ENCODE measurements around the gene IFT43.

IFT43 gene

DNA sequence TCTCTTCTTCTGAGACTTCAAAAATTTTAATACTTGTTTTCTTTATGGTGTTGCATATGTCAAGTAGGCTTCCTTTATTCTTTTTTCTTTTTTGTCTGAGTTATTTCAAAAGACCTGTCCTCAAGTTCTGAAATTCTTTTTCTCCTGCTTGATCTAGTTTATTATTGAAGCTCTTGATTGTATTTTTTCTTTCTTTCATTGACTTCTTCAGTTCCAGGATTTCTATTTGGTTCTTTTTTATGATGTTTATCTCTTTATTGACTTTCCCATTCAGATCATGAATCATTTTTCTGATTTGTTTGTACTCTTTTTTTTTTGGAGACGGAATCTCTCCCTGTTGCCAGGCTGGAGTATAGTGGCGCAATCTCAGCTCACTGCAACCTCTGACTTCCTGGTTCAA is 34.1 kb downstream of the IFT43 start:
- Histone ChIP-seq H2AK5ac (ENCODE audit: low read length) (no peak overlapping the region), H3K4me1 (ENCODE audit: control insufficient read depth in 1 of 2, insufficient read depth in 2 of 2, low read length in 2 of 2) (no peaks in the 10 kb centered on the region), H2BK12ac (ENCODE audit: low read length) (no peak overlapping the region), H3K79me2 (ENCODE audit: control insufficient read depth, insufficient read depth, low read length, poor library complexity) (no peaks in the 10 kb centered on the region), H2BK120ac (ENCODE audit: insufficient read depth, low read length, poor library complexity) (no peak overlapping the region), H3K4me3 (ENCODE audit: low read depth, low read length) (no peak overlapping the region), H2AFZ (ENCODE audit: insufficient read depth, low read length, poor library complexity) (no peak overlapping the region), H3K36me3 (ENCODE audit: control insufficient read depth in 1 of 2, insufficient read depth in 2 of 2, low read length in 2 of 2) (peaks cover 3 to 15% of the 10 kb centered on the region in 2 experiments), H3K4ac (ENCODE audit: low read depth, low read length) (no peak overlapping the region), H3K14ac (ENCODE audit: low read length) (no peak overlapping the region), H3K9me3 (ENCODE audit: insufficient read depth, low read depth, low read length) (peaks cover 5% of the 10 kb centered on the region), H3K4me2 (ENCODE audit: low read length) (no peak overlapping the region), H4K12ac (ENCODE audit: low read depth, low read length) (no peak overlapping the region), H3K18ac (ENCODE audit: low read length) (no peak overlapping the region), H3K9ac (ENCODE audit: low read length) (no peak overlapping the region), H2BK5ac (ENCODE audit: low read depth, low read length, poor library complexity) (no peak overlapping the region), H4K91ac (ENCODE audit: low read depth, low read length) (no peak overlapping the region), H3K27ac (ENCODE audit: low read depth, low read length) (no peak overlapping the region), H3K27me3 (ENCODE audit: insufficient read depth, low read length) (no peaks in the 10 kb centered on the region), H3K79me1 (ENCODE audit: low read length) (no peaks in the 10 kb centered on the region), H4K8ac (ENCODE audit: low read depth, low read length) (no peak overlapping the region), H3K23ac (ENCODE audit: low read length) (no peak overlapping the region)
- no peak for DNase-seq
- no CpG with 5 or more reads among the region's 2 CpGs for WGBS (ENCODE audit: extremely low coverage, insufficient coverage, insufficient read length)

GRCh38 chr14:76022991-76023390 is 37.4 kb downstream of the IFT43 start:
- Histone ChIP-seq H2BK120ac (ENCODE audit: insufficient read depth, low read length, poor library complexity) (no peak overlapping the region), H2AFZ (ENCODE audit: insufficient read depth, low read length, poor library complexity) (no peak overlapping the region), H3K79me2 (ENCODE audit: control insufficient read depth, insufficient read depth, low read length, poor library complexity) (no peaks in the 10 kb centered on the region), H3K9me3 (ENCODE audit: insufficient read depth, low read depth, low read length) (peaks cover 5% of the 10 kb centered on the region), H3K9ac (ENCODE audit: low read length) (no peak overlapping the region), H3K4me3 (ENCODE audit: low read depth, low read length) (no peak overlapping the region), H2AK5ac (ENCODE audit: low read length) (no peak overlapping the region), H3K23ac (ENCODE audit: low read length) (no peak overlapping the region), H3K18ac (ENCODE audit: low read length) (no peak overlapping the region), H3K4me2 (ENCODE audit: low read length) (no peak overlapping the region), H3K79me1 (ENCODE audit: low read length) (no peaks in the 10 kb centered on the region), H3K27ac (ENCODE audit: low read depth, low read length) (no peak overlapping the region), H4K12ac (ENCODE audit: low read depth, low read length) (no peak overlapping the region), H3K27me3 (ENCODE audit: insufficient read depth, low read length) (no peaks in the 10 kb centered on the region), H2BK5ac (ENCODE audit: low read depth, low read length, poor library complexity) (no peak overlapping the region), H3K4ac (ENCODE audit: low read depth, low read length) (no peak overlapping the region), H2BK12ac (ENCODE audit: low read length) (no peak overlapping the region), H3K4me1 (ENCODE audit: control insufficient read depth in 1 of 2, insufficient read depth in 2 of 2, low read length in 2 of 2) (no peaks in the 10 kb centered on the region), H3K14ac (ENCODE audit: low read length) (no peak overlapping the region), H3K36me3 (ENCODE audit: control insufficient read depth in 1 of 2, insufficient read depth in 2 of 2, low read length in 2 of 2) (peaks cover 3 to 13% of the 10 kb centered on the region in 2 experiments), H4K91ac (ENCODE audit: low read depth, low read length) (no peak overlapping the region), H4K8ac (ENCODE audit: low read depth, low read length) (no peak overlapping the region)
- WGBS (ENCODE audit: extremely low coverage, insufficient coverage, insufficient read length), result no CpG with 5 or more reads among the region's 2 CpGs
- DNase-seq, result no peak

GRCh38 chr14:76023757-76024156 is 38.2 kb downstream of the IFT43 start:
- Histone ChIP-seq H2AFZ (ENCODE audit: insufficient read depth, low read length, poor library complexity) (no peak overlapping the region), H4K8ac (ENCODE audit: low read depth, low read length) (no peak overlapping the region), H4K12ac (ENCODE audit: low read depth, low read length) (no peak overlapping the region), H3K36me3 (ENCODE audit: control insufficient read depth in 1 of 2, insufficient read depth in 2 of 2, low read length in 2 of 2) (peaks cover 3 to 13% of the 10 kb centered on the region in 2 experiments), H3K79me1 (ENCODE audit: low read length) (no peaks in the 10 kb centered on the region), H3K4ac (ENCODE audit: low read depth, low read length) (no peak overlapping the region), H3K18ac (ENCODE audit: low read length) (no peak overlapping the region), H4K91ac (ENCODE audit: low read depth, low read length) (no peak overlapping the region), H3K23ac (ENCODE audit: low read length) (no peak overlapping the region), H3K4me2 (ENCODE audit: low read length) (no peak overlapping the region), H3K4me1 (ENCODE audit: control insufficient read depth in 1 of 2, insufficient read depth in 2 of 2, low read length in 2 of 2) (no peaks in the 10 kb centered on the region), H3K9me3 (ENCODE audit: insufficient read depth, low read depth, low read length) (peaks cover 5% of the 10 kb centered on the region), H2BK12ac (ENCODE audit: low read length) (no peak overlapping the region), H3K79me2 (ENCODE audit: control insufficient read depth, insufficient read depth, low read length, poor library complexity) (no peaks in the 10 kb centered on the region), H2AK5ac (ENCODE audit: low read length) (no peak overlapping the region), H3K4me3 (ENCODE audit: low read depth, low read length) (no peak overlapping the region), H3K27ac (ENCODE audit: low read depth, low read length) (no peak overlapping the region), H2BK120ac (ENCODE audit: insufficient read depth, low read length, poor library complexity) (no peak overlapping the region), H2BK5ac (ENCODE audit: low read depth, low read length, poor library complexity) (no peak overlapping the region), H3K9ac (ENCODE audit: low read length) (no peak overlapping the region), H3K14ac (ENCODE audit: low read length) (no peak overlapping the region), H3K27me3 (ENCODE audit: insufficient read depth, low read length) (no peaks in the 10 kb centered on the region)
- WGBS (ENCODE audit: extremely low coverage, insufficient coverage, insufficient read length), result no CpG with 5 or more reads among the region's 1 CpG
- peak in 1 of 2 donors; percentile 49 for DNase-seq

GRCh38 chr14:76024211-76024907 is 38.8 kb downstream of the IFT43 start:
- Histone ChIP-seq H4K91ac (ENCODE audit: low read depth, low read length) (no peak overlapping the region), H2AK5ac (ENCODE audit: low read length) (no peak overlapping the region), H2BK5ac (ENCODE audit: low read depth, low read length, poor library complexity) (no peak overlapping the region), H4K12ac (ENCODE audit: low read depth, low read length) (no peak overlapping the region), H3K4ac (ENCODE audit: low read depth, low read length) (no peak overlapping the region), H3K4me1 (ENCODE audit: control insufficient read depth in 1 of 2, insufficient read depth in 2 of 2, low read length in 2 of 2) (no peaks in the 10 kb centered on the region), H2BK120ac (ENCODE audit: insufficient read depth, low read length, poor library complexity) (no peak overlapping the region), H3K9ac (ENCODE audit: low read length) (no peak overlapping the region), H3K27me3 (ENCODE audit: insufficient read depth, low read length) (no peaks in the 10 kb centered on the region), H3K27ac (ENCODE audit: low read depth, low read length) (no peak overlapping the region), H3K14ac (ENCODE audit: low read length) (no peak overlapping the region), H3K4me2 (ENCODE audit: low read length) (no peak overlapping the region), H3K4me3 (ENCODE audit: low read depth, low read length) (no peak overlapping the region), H4K8ac (ENCODE audit: low read depth, low read length) (no peak overlapping the region), H3K9me3 (ENCODE audit: insufficient read depth, low read depth, low read length) (peaks cover 5% of the 10 kb centered on the region), H3K79me2 (ENCODE audit: control insufficient read depth, insufficient read depth, low read length, poor library complexity) (no peaks in the 10 kb centered on the region), H3K79me1 (ENCODE audit: low read length) (no peaks in the 10 kb centered on the region), H3K18ac (ENCODE audit: low read length) (no peak overlapping the region), H3K23ac (ENCODE audit: low read length) (no peak overlapping the region), H2AFZ (ENCODE audit: insufficient read depth, low read length, poor library complexity) (no peak overlapping the region), H3K36me3 (ENCODE audit: control insufficient read depth in 1 of 2, insufficient read depth in 2 of 2, low read length in 2 of 2) (peaks cover 3 to 13% of the 10 kb centered on the region in 2 experiments), H2BK12ac (ENCODE audit: low read length) (no peak overlapping the region)
- no CpG with 5 or more reads among the region's 4 CpGs for WGBS (ENCODE audit: extremely low coverage, insufficient coverage, insufficient read length)
- DNase-seq, result peak in 1 of 2 donors; percentile 58
